H1 (cell line): Measurements from ENCODE around the gene CYP46A1. TPM values are rescaled to one million over a fixed set of nuclear protein-coding genes. Genes with fewer than 3 reads are reported as not detected.

Source experiments
- CTCF ChIA-PET: fragments of 300-600 bp; sonication (Branson Sonifier 250); formaldehyde crosslinking; loops from one replicate; lab custom pipeline; 2021; ENCODE audit not compliant: partially characterized antibody; lab: Charles Lee
- POLR2A ChIA-PET: fragments of 300-600 bp; sonication (Branson Sonifier 250); formaldehyde crosslinking; loops from one replicate; lab custom pipeline; 2021; ENCODE audit warnings: inconsistent platforms; ENCODE audit not compliant: partially characterized antibody; lab: Charles Lee
- DNase-seq, 2 experiments: peaks; one replicate each; pipeline versions ENCODE4 v3.0.0 to v3.0.0-alpha.2; 2010 to 2022; ENCODE audit warnings: low spot score in 2 of 2, low read depth in 1 of 2, mixed read lengths in 1 of 2
- FAIRE-seq: peaks from 2 replicates; lab custom pipeline; 2011; peaks lifted over from hg19 to GRCh38; lab: Jason Lieb, UNC
- H2AFZ ChIP-seq: 2 replicates; pipeline ENCODE4 v1.8.1; 2012; ENCODE audit warnings: low read length, inconsistent platforms
- H2AK5ac ChIP-seq: 2 replicates; pipeline ENCODE4 v1.6.1; 2013; ENCODE audit warnings: low read depth, low read length
- H2BK120ac ChIP-seq: replicated peaks from 2 replicates; pipeline ENCODE3; 2013; ENCODE audit warnings: low read depth, low read length, inconsistent platforms
- H2BK12ac ChIP-seq: 2 replicates; pipeline ENCODE4 v1.6.1; 2013; ENCODE audit warnings: low read depth, low read length
- H2BK15ac ChIP-seq: 2 replicates; pipeline ENCODE4 v1.6.1; 2013; ENCODE audit warnings: low read length
- H2BK20ac ChIP-seq: 2 replicates; pipeline ENCODE4 v1.6.1; 2013; ENCODE audit warnings: low read length
- H2BK5ac ChIP-seq: 2 replicates; pipeline ENCODE4 v1.6.1; 2013; ENCODE audit warnings: low read depth, low read length
- H3K14ac ChIP-seq: 2 replicates; pipeline ENCODE4 v1.6.1; 2013; ENCODE audit warnings: inconsistent platforms; ENCODE audit not compliant: insufficient read length
- H3K18ac ChIP-seq: 2 replicates; pipeline ENCODE4 v1.6.1; 2013; ENCODE audit warnings: low read length; ENCODE audit errors: extremely low read depth
- H3K23ac ChIP-seq: 2 replicates; pipeline ENCODE4 v1.6.1; 2013; ENCODE audit warnings: inconsistent platforms; ENCODE audit not compliant: insufficient read length
- H3K23me2 ChIP-seq: 2 replicates; pipeline ENCODE4 v1.6.1; 2013; ENCODE audit warnings: low read depth, low read length
- H3K27ac ChIP-seq: 2 replicates; pipeline ENCODE4 v1.6.1; 2011; ENCODE audit warnings: low read depth, low read length, inconsistent platforms
- H3K27me3 ChIP-seq, 4 experiments: replicated peaks in 1 of 4; 1 replicate in 1 of 4; 2 replicates in 3 of 4; pipeline versions ENCODE4 v1.6.1 to v1.8.1; 2011 to 2013; ENCODE audit warnings: low read length in 3 of 4, mild to moderate bottlenecking in 3 of 4, inconsistent platforms in 2 of 4, mixed read lengths in 2 of 4, moderate library complexity in 1 of 4; ENCODE audit not compliant: control insufficient read depth in 3 of 4, insufficient read depth in 3 of 4; ENCODE audit errors: extremely low read depth in 1 of 4
- H3K36me3 ChIP-seq, 4 experiments: 2 replicates each; pipeline versions ENCODE4 v1.6.1 to v1.8.1; 2011 to 2013; ENCODE audit warnings: mild to moderate bottlenecking in 4 of 4, low read length in 3 of 4, moderate library complexity in 2 of 4, control low read depth in 1 of 4, inconsistent platforms in 1 of 4; ENCODE audit not compliant: insufficient read depth in 4 of 4, control insufficient read depth in 2 of 4
- H3K4ac ChIP-seq: replicated peaks from 2 replicates; pipeline ENCODE3; 2013; ENCODE audit warnings: low read length, low read depth, mixed read lengths, inconsistent platforms; ENCODE audit not compliant: insufficient read length
- H3K4me1 ChIP-seq, 4 experiments: replicated peaks in 1 of 4; 1 replicate in 1 of 4; 2 replicates in 3 of 4; pipeline versions ENCODE4 v1.6.1 to v1.8.1; 2011 to 2013; ENCODE audit warnings: low read length in 3 of 4, inconsistent platforms in 2 of 4, mixed read lengths in 1 of 4; ENCODE audit not compliant: insufficient read depth in 4 of 4, control insufficient read depth in 3 of 4
- H3K4me2 ChIP-seq, 2 experiments: 2 replicates each; pipeline versions ENCODE4 v1.6.1 to v1.8.1; 2011 to 2013; ENCODE audit warnings: low read depth in 2 of 2, low read length in 2 of 2, control low read depth in 1 of 2, inconsistent platforms in 1 of 2, mild to moderate bottlenecking in 1 of 2; ENCODE audit not compliant: insufficient read depth in 1 of 2
- H3K4me3 ChIP-seq, 4 experiments: fragments of 200-600, 300-600 bp in 1 of 4; sonication (generic), shearing (Covaris generic), sonication (Bioruptor Twin) in 1 of 4; 2 replicates each; pipeline versions ENCODE4 v1.5.1 to v1.8.1; 2011 to 2016; ENCODE audit warnings: low read length in 4 of 4, low read depth in 3 of 4, control low read depth in 2 of 4, inconsistent platforms in 2 of 4, mild to moderate bottlenecking in 2 of 4, mixed read lengths in 1 of 4, moderate library complexity in 1 of 4; ENCODE audit not compliant: insufficient read depth in 2 of 4; ENCODE audit errors: extremely low read depth in 1 of 4
- H3K56ac ChIP-seq: replicated peaks from 2 replicates; pipeline ENCODE3; 2013; ENCODE audit warnings: low read depth, mild to moderate bottlenecking, mixed read lengths, low read length, inconsistent platforms; ENCODE audit not compliant: insufficient read length
- H3K79me1 ChIP-seq: 2 replicates; pipeline ENCODE4 v1.6.1; 2013; ENCODE audit warnings: low read depth, low read length, control low read depth
- H3K79me2 ChIP-seq, 2 experiments: 2 replicates each; pipeline versions ENCODE4 v1.6.1 to v1.8.1; 2012 to 2013; ENCODE audit warnings: low read length in 2 of 2, mild to moderate bottlenecking in 2 of 2, inconsistent platforms in 1 of 2; ENCODE audit not compliant: insufficient read depth in 2 of 2, control insufficient read depth in 1 of 2
- H3K9ac ChIP-seq, 4 experiments: replicated peaks in 1 of 4; 1 replicate in 1 of 4; 2 replicates in 3 of 4; pipeline versions ENCODE4 v1.6.1 to v1.8.1; 2011 to 2013; ENCODE audit warnings: low read depth in 3 of 4, low read length in 3 of 4, control low read depth in 2 of 4, mild to moderate bottlenecking in 2 of 4, moderate library complexity in 2 of 4, inconsistent platforms in 1 of 4; ENCODE audit errors: extremely low read depth in 1 of 4
- H3K9me3 ChIP-seq, 2 experiments: 2 replicates each; pipeline versions ENCODE4 v1.6.1 to v1.8.1; 2012 to 2013; ENCODE audit warnings: mild to moderate bottlenecking in 2 of 2, moderate library complexity in 2 of 2, control low read depth in 1 of 2, inconsistent platforms in 1 of 2, low read depth in 1 of 2, low read length in 1 of 2, mixed read lengths in 1 of 2; ENCODE audit not compliant: insufficient read depth in 2 of 2
- H4K20me1 ChIP-seq, 2 experiments: replicated peaks in 1 of 2; 2 replicates each; pipeline versions ENCODE3 to v1.8.1; 2011 to 2013; ENCODE audit warnings: inconsistent platforms in 2 of 2, low read length in 2 of 2, mild to moderate bottlenecking in 1 of 2; ENCODE audit not compliant: insufficient read depth in 2 of 2, control insufficient read depth in 1 of 2
- H4K5ac ChIP-seq: 2 replicates; pipeline ENCODE4 v1.6.1; 2013; ENCODE audit warnings: low read length, low read depth, mixed read lengths, inconsistent platforms; ENCODE audit not compliant: insufficient read length
- H4K8ac ChIP-seq: 2 replicates; pipeline ENCODE4 v1.8.0; 2013; ENCODE audit warnings: mild to moderate bottlenecking, moderate library complexity, low read length, inconsistent platforms; ENCODE audit not compliant: insufficient read depth; ENCODE audit errors: extremely low read depth
- H4K91ac ChIP-seq: replicated peaks from 2 replicates; pipeline ENCODE3; 2013; ENCODE audit warnings: low read length, mixed read lengths, inconsistent platforms; ENCODE audit not compliant: insufficient read length
- BACH1 ChIP-seq: IDR thresholded peaks from 2 replicates; pipeline ENCODE4 v1.6.1; 2012; ENCODE audit warnings: low read length, improper control_type of control experiment
- JUN ChIP-seq: IDR thresholded peaks from 2 replicates; pipeline ENCODE4 v1.6.1; 2011; ENCODE audit warnings: low read depth, mild to moderate bottlenecking, improper control_type of control experiment, low read length
- NANOG ChIP-seq: IDR thresholded peaks from 2 replicates; pipeline ENCODE4 v1.6.1; 2011; ENCODE audit warnings: low read length, low read depth, mild to moderate bottlenecking, inconsistent platforms; ENCODE audit not compliant: insufficient read depth, poor library complexity, severe bottlenecking
- RFX5 ChIP-seq: IDR thresholded peaks from 2 replicates; pipeline ENCODE4 v1.6.1; 2011; ENCODE audit warnings: low read depth, low read length, improper control_type of control experiment, borderline replicate concordance
- SP1 ChIP-seq: IDR thresholded peaks from 2 replicates; pipeline ENCODE4 v1.6.1; 2011; ENCODE audit warnings: low read depth, low read length
- ZNF274 ChIP-seq: IDR thresholded peaks from 2 replicates; pipeline ENCODE4 v1.7.0; 2012; ENCODE audit warnings: low read length, borderline replicate concordance; ENCODE audit errors: extremely low read depth
- WGBS, 2 experiments: shearing (Covaris generic) in 1 of 2; methylation state at CpG; one replicate each; pipeline versions ENCODE4 v1.1.6 to v1.1.7; 2013 to 2015; ENCODE audit warnings: low lambda C conversion rate in 2 of 2, mixed read lengths in 2 of 2, inconsistent platforms in 1 of 2, low coverage in 1 of 2, missing lambda C conversion rate in 1 of 2; ENCODE audit not compliant: insufficient replicate concordance in 2 of 2, insufficient coverage in 1 of 2, insufficient read length in 1 of 2; ENCODE audit errors: extremely low coverage in 1 of 2, missing lambda C conversion rate in 1 of 2; 5-methylcytosine and 5-hydroxymethylcytosine counted together
- polyA plus RNA-seq, 7 experiments: library from polyadenylated mRNA; depleted of rRNA in 3 of 7; stranded (reverse) in 5 of 7; unstranded in 2 of 7; fragments of >200 nt in 5 of 7; fragments of 200-250 nt in 2 of 7; gene quantifications; 1 replicate in 5 of 7; 2 replicates in 1 of 7; 4 replicates in 1 of 7; pipeline versions ENCODE4 v1.2.1 to v1.2.3, GENCODE V29; 2011 to 2013; ENCODE audit warnings: missing spikeins in 2 of 7, mixed read lengths in 2 of 7
- total RNA-seq: library from RNA; stranded (reverse); fragmentation: NEBNext Ultra II Directional; extraction: Animal tissue kit (Norgen Biotek cat#: 25700); gene quantifications from 2 replicates; pipeline ENCODE4 v1.2.1, GENCODE V29; 2021
- TF ChIP-seq, protein P1 (sequence below): IDR thresholded peaks from 2 replicates; pipeline ENCODE4 v1.6.1; 2012; ENCODE audit warnings: inconsistent platforms

Gene CYP46A1
- total and polyA plus RNA-seq, 2 of the 8 experiments (the other 6 are each of a cell fraction or from before 2014, with no cell fraction given): 0.41 to 1.3 TPM

DNA sequence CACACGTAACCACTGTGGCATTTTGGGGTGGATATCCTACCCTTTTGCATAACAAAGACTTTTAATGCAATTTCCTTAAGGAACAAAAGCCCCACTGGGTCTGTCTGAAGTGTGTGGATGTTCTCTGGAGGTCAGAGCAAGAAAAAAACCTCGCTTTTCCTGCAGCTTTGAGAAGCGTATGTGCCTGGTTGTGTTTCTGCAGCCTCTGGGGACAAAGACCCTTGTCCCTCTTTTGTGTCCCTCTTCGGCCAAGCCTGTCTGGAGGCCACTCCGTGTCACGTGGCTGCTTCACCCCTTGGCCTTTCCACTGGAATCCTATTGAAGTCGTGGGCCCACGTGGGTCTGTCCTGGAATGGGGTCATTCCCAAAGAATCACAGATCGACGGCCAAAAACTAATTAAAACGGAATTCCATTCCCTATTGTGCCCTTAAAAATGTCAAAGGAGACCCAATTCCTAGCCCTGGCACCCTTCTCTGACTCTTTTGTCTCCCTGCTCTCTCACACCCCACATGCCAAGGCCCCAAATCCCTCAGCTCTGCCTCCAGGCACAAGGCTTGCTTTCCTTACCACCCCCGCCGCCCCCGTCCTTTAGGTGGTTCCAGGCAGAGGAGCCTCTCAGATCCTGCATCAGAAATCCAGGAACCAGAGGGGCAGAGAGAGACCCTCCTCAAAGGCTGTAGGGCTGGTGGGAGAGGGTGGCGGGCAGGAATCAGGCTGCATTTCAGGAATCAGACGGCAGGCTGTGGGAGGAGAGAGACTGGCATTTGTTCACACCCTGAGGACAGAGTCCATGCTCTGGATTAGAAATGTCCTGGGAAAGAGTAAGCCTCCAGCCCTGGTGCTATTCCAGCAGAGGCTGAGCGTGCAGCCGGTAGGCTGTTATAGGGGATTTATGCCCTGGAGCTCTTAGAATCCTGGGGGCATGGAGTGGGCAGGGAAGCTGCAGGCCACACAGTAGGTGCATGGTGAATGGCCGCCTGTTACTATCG lies 12.6 kb upstream of the CYP46A1 start:
- H2AK5ac ChIP-seq: peak overlapping the region; percentile 75; the same call in 1 of the 2 replicates
- no peaks in the 10 kb centered on the region for H4K20me1 ChIP-seq
- no peaks in the 10 kb centered on the region for H3K79me2 ChIP-seq
- peak overlapping the region; percentile 31 for H2BK120ac ChIP-seq
- peak overlapping the region; percentile 2 to 44; a peak in 3 of 4 replicates for H3K4me2 ChIP-seq
- no peak for FAIRE-seq
- TF ChIP-seq NANOG: no peak
- TF ChIP-seq, protein P1, sequence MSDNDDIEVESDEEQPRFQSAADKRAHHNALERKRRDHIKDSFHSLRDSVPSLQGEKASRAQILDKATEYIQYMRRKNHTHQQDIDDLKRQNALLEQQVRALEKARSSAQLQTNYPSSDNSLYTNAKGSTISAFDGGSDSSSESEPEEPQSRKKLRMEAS: peak; percentile 34; the same call in 1 of the 2 replicates
- TF ChIP-seq ZNF274: no peak
- TF ChIP-seq RFX5: 0 out of 2 replicates have a peak, but pooled peaks have one; percentile 42
- TF ChIP-seq SP1: 0 out of 2 replicates have a peak, but pooled peaks have one; percentile 15
- peak; percentile 23; the same call in 1 of the 2 replicates for TF ChIP-seq JUN
- no peak for TF ChIP-seq BACH1
- TF ChIP-seq, all 59 proteins: peak for 4
- H3K9me3 ChIP-seq: no peaks in the 10 kb centered on the region
- H2BK12ac ChIP-seq: peak overlapping the region; percentile 60
- no peak overlapping the region for H3K4me3 ChIP-seq
- H4K8ac ChIP-seq: peak overlapping the region; percentile 47
- ChIA-PET CTCF (interaction anchor here (0.7 to 1.2 kb wide), 3 partner anchors 11 to 16 kb away, joined by 3 to 5 read pairs (median 3); no protein-coding TSS in a partner anchor), POLR2A (interaction anchor here (1.3 kb wide), 1 partner anchor 8 kb away, joined by 4 read pairs; no protein-coding TSS in a partner anchor)
- no peak overlapping the region for H4K5ac ChIP-seq
- no peak overlapping the region for H3K4ac ChIP-seq
- no peak overlapping the region for H3K9ac ChIP-seq
- no peaks in the 10 kb centered on the region for H3K79me1 ChIP-seq
- H3K4me1 ChIP-seq: peaks cover 15 to 36% (median 29%) of the 10 kb centered on the region in 4 experiments
- no peaks in the 10 kb centered on the region for H3K36me3 ChIP-seq
- H3K27me3 ChIP-seq: no peaks in the 10 kb centered on the region
- 54% methylated on average over 20 of the region's 20 CpGs; no CpG with 5 or more reads in 1 of the 2 experiments for WGBS, 2 experiments
- H2AFZ ChIP-seq: no peak overlapping the region
- H3K56ac ChIP-seq: no peak overlapping the region
- no peak for DNase-seq
- no peak overlapping the region for H3K27ac ChIP-seq
- no peak overlapping the region for H3K14ac ChIP-seq
- H2BK5ac ChIP-seq: peak overlapping the region; percentile 56; the same call in 1 of the 2 replicates
- H3K23me2 ChIP-seq: no peaks in the 10 kb centered on the region
- 0 out of 2 replicates have a peak overlapping the region, but pooled peaks have one; percentile 57 for H2BK20ac ChIP-seq
- H4K91ac ChIP-seq: peak overlapping the region; percentile 95
- H3K18ac ChIP-seq: peak overlapping the region; percentile 68
- no peak overlapping the region for H3K23ac ChIP-seq
- H2BK15ac ChIP-seq: peak overlapping the region; percentile 47; the same call in 1 of the 2 replicates
